Central memory CD4-positive, alpha-beta T cell (primary cell): ENCODE results near the gene POLA2.

ENCODE experiments used
- DNase-seq: peaks from one replicate; pipeline ENCODE4 v3.0.0; 2022

POLA2 gene

DNA sequence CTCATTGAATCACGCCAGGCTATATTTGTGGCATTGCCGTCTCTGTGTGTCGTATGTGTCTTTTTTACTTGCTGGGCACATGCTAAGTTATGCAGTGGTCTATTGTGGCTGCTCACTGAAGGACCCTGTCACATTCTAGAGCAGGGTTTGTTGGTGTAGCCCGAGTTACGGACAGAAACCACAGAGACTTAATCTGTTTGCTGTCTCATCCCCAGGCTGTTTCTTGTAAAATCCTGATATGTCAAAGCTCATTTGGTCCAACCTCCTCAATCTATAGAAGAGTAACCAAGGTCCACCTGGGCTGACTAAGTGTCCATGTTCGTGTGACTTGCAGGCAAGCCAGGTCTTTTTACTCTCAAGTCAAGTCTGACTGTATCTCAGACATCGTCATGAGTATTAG, 76.9 kb downstream of the POLA2 start:
- no peak for DNase-seq

DNA sequence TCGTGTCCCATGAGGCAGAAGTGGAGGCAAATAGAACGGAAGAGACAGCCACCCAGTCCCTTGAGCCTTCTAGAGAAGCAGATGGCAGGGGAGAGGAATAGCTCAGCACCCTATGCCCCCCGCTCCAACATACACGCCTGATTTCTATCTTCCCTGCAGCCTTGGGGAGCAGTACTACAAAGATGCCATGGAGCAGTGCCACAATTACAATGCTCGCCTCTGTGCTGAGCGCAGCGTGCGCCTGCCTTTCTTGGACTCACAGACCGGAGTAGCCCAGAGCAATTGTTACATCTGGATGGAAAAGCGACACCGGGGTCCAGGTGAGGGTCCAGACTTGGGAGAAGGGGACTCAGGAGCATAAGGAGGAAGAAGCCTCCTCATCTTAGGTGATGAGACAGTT, 78.5 kb downstream of the POLA2 start:
- no peak for DNase-seq

DNA sequence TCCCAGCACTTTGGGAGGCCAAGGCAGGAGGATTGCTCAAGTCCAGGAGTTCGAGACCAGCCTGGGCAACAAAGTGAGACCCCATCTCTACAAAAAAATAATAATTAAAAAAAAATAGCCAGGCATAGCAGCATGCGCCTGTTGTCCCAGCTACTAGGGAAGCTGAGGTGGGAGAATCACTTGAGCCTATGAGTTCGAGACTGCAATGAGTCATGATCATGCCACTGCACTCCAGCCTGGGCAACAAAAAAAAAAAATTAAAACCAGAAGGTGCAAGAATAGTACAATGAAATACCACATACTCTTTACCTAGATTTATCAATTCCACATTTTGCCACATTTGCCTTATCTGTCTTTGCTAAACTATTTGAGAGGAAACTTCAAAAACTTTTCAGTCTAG, 80.1 kb downstream of the POLA2 start:
- no peak for DNase-seq
